Stimulated activated CD8-positive, alpha-beta memory T cell treated with anti-CD3 and anti-CD28 coated beads, Interleukin-2, amount 100 ng/mL, for 1 hour (primary cell): ENCODE results near the gene MAGI3.
"Not testable (repeated sequence)": the region's sequence is repeated elsewhere in the genome, so short reads cannot be mapped to it uniquely, and the experiment has no call there.

Experiments
- DNase-seq, 2 donors: peaks; one replicate each; pipeline ENCODE4 v3.0.0-alpha.2; 2020; ENCODE audit warnings: low read depth in 2 of 2

Gene MAGI3

DNA sequence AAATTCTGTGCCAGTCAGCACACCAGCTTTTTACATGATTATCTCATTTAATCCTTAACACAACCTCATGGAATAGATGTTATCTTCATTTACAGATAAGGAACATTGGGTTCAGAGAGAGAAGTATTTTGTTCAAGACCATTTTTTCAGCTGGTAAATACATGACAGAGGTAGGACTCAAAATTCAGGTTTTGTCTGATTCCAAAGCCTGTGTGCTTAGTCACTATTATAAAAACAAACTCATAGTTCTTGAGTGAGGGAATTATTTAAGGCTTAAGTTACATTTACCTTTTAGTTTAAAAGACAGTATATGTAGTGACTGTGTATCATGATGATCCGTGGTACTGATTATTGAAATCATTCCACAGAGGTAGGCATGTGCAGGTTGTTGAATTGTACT lies 125.2 kb downstream of the MAGI3 start:
- no peak for DNase-seq

DNA sequence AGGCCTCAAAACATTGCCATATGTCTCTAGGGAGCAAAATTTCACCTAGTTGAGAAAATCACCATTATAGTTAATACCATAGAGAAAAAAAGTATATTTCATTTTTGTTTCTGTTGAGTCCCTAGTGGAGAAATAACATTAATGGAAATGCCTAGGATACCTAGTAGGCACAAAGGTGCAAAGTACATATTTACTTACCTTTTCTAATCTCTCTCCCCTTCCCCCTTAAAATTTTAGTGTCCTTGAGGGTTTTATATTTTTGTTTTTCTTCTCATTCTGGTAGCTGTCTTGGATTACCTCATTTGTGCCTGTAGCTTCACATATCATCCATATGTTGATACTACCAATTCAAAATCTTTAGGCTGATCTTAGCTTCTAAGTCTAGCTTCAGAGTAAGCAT lies 127.0 kb downstream of the MAGI3 start:
- DNase-seq: no peak

DNA sequence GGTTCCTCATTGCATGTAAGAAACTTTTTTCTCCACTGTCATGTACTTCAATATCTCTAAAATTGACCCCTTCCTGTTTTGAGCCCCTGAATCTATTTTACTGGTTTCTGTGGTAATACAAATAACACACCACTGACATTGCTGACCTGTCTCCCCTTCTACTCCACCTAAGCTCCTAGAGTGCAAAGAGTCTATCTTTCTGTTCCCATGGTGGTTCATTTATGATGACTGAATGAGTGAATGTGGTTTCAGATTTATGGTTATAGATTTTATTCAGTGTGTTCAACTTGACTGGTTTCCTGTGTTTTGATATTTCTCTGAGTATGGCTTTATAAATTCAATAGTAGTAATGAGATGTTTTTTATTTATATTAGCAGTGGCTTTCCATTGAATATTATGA lies 127.7 kb downstream of the MAGI3 start:
- DNase-seq: no peak

DNA sequence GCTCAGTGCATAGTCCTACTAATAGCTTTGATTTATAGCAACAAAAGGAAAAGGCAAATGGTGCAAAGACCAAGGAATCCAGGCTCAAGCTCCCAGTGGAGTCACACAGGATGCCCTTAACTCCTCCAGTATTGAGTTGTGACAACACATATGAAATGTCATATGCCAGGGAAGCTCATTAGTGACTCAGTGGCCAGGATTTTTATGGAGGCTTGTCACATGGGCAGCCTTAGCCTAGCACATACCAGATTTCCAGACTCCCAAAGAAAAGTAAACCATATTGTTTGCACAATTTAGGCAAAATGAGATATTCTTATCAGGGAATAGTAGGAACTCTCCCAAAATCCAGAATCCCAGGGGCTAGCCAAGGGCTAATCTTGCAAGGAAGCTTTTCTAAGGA lies 129.2 kb downstream of the MAGI3 start:
- DNase-seq: no peak

DNA sequence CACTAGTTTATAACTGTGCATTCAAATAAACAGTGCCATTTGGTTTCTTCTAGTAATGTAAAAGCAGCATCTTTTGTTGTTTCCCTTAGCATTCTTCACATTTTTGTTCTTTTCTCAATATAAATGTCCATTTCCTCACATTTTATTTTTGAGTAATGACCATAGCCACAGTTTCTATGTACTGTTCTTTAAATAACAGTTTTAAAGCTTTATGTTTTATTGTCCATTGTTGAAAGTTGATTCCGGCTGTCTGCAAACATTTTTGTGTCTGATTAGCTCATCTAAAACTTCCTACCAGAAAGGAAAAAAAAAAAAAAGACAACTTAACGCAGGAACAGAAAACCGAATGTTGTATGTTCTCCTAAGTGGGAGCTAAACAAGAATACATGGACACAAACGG lies 139.7 kb downstream of the MAGI3 start:
- no peak for DNase-seq

DNA sequence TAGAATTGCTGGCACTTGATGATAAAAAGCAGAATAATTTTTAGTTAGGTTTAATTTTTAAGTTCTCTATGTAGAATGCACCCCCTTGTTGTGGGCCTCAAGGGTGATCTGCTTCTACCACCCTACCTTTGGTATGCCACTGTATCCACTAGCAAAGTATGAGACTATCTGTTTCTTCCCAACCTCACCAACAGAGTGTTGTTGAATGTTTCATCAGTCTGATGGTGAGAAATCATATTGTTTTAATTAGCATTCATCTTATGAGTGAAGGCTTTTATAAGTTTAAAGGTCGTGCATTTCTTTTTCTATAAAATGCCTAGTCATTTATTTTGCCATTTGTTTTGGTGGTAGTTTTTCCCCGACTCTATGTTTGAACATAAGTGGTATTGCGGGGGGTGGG lies 141.0 kb downstream of the MAGI3 start:
- DNase-seq: no peak

DNA sequence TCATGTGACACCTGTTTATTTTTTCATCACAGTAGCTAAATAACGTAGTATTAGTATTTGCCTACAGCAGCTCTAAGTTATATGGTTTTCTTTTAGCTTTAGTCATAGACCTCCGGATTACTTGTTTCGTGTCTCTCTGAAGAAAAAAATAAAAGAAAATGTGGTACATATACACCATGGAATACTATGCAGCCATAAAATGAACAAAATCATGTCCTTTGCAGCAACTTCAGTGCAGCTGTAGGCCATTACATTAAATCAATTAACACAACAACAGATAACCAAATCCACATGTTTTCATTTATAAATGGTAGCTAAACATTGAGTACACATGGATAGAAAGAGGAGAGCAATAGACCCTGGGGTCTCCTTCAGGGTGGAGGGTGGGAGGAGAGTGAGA lies 142.7 kb downstream of the MAGI3 start:
- no peak for DNase-seq

DNA sequence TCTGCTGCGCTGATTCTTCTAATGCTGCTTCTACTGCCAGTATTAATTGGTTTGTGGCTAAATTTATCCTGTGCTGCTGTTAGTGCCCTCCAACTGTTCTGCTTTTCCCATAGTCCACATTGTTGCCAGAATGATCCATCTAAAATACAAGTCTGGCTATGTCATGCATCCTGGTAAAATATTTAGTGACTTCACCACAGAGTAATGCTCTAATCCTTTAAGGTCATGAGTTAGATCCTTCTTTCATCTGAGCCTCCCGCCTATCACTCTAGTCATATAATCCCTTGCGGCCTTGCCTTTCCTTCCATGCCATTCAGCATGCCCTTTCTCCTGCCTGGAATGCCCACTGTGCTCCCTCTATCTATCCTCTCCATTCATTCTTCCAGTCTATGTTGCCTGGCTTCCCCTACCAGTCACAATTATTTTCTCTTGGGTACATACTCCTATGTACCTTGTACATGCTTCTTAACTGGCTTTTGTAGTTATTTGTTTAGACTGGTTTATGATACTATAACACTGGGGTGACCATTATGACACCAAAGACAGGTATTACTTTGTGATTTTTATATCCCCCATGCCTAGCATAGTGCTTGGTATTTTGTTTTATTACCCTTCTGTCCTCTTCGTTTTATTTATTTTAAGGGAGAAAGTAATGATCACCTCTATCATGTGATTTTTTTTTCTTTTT lies 144.0 kb downstream of the MAGI3 start:
- no peak for DNase-seq

DNA sequence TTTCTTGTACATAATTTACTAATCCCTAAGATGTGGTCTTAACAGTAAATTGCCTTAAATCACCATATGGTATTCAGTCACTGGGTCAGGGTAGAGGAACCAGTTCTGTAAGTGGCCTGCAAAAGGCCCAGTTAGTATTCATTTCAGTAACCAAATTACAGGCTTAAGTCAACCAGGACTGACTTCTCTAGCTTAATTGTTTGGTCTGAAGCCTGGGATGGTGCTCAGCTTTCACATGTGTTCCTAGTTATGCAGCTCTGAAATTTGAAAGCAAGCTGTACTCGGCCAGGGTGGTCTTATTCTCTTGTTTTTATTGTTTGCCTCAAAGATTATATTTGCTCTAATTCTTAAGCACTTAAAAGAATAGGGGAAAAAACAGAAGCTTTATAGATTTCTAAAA lies 144.6 kb downstream of the MAGI3 start:
- no peak for DNase-seq

DNA sequence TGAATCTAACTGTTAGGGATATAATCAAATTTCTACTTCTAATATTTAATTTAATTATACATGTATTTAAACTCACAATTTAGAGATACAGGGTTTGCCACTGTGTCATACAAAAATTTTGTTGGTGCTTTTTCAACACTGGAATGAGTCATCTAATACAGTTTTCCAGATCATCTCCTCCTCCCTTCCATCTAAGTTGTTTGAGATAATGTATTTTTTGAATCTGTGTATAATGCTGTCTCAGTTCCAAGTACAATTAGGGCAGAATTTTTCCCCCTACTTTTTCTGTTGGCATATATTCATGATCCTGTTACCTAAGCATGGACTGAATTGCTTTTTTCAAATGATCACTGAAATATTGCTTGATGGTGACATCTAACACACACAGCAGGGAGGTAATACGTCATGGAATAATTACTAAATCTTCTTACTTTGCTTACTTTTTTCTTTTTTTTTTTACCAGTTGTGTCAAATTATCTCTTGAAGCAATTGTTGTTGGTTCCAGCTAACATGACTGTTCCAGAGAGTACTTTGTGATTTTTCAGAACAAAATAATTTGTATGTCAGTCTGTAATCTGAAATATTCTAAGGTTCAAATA lies 146.0 kb downstream of the MAGI3 start:
- DNase-seq: no peak

DNA sequence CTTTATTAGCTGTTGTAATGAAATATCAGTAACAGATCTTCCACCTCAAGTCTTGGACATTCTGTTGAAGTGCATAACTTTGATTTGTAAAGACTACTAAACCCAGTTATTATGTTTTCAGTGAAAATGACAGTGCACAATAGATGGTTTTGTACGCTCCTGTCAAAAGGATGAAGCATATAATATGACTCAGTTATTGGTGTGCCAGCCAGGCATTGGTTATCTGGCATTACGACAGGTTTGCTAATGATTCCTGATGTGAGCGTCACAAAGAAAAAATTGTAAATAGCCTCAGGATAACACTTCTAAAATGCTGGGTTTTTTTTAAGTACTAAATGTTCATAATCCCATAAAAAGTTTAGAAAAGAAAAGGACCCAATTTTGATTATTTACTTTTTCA lies 147.9 kb downstream of the MAGI3 start:
- no peak for DNase-seq

DNA sequence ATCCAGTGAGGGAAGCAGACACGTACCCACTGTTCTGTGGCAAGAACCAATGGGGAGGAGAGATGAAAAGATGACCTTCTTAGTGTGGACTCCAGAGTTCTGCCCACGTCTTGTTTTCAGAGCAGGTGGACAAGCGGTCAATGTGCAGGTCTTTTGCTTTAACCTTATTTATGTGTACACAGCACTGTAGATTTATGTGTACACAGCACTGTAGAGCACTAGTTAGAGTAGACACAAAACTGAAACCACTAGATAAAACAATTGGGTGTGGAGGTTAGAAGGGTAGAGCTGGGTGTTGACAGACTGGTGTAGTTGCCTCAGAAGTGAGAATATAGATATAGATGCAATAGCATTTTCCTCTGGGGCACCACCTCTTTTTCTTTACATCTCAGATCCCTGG lies 150.0 kb downstream of the MAGI3 start:
- no peak for DNase-seq

DNA sequence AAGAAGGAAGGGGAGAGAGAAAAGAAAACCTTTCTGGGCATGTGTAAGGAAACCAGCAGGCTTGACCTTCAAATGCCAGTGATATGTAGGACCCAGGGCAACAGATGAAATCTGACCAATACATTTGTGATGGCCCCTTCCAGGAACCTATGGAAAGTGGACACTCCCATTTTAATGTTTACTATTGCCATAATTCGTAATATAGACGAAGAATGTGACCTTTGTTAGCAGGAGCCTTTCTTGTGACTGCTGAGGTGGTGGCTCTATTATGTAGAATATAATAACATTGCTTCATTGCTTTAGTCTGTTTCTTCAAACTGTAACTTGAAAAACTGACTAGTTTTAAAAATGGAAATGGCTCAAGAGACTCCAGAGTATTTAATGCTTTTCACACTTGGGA lies 150.8 kb downstream of the MAGI3 start:
- no peak for DNase-seq

DNA sequence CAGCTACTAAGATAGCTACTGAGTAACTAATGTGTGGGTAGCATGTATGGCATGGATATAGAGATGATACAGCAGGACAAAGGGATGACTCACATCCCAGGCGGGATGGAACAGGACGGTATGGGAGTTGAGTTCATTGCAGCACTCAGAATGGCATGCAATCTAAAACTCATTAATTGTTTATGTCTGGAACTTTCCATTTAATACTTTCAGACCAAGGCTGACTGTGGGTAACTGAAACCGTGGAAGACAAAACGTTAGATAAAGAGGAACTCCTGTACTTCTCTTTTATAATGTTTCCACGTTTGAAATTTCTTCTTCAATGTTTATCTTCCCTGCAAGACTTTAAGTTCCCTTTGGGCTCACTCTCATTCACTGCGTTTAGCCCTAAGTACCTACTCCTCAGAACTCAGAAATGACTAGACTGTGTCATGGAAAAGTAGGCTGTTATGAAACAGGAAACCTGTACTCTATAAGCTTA lies 151.9 kb downstream of the MAGI3 start:
- no peak for DNase-seq

DNA sequence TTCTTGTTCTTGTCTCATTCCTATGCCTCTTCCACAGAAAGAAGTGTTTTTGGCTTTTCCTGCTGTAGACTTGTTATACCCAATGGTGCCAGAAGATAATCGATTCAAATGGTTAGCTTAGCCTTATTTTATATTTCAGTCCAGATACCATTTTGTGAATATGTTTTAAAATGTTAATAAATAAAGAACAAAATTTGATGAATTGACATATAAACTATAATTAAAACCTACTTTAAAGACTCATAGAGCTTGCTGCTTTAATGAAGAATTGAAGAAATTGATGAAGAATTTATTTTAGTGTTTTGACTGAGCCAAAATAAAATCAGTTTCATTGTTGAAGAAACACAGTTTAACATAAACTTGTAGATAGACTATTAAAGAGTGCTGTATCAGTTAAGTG lies 152.8 kb downstream of the MAGI3 start:
- DNase-seq: no peak

DNA sequence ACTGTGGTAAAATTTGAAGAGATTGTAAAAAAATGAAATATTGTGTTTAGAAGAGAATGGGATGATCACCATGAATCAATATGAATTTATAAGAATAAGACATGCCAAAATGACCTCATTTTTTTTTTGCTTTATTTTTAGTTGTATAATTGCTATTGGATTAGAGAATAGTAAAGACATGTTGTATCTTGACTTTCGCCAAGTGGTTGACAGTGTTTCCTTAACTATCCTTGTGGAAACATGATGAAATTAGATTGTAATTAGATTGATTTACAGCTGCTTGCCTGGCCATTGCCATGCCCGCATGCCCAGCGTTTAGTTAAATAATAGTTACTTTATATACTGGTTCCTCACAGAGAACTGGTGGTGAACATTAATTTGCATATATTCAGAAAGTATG lies 154.9 kb downstream of the MAGI3 start:
- no peak for DNase-seq

DNA sequence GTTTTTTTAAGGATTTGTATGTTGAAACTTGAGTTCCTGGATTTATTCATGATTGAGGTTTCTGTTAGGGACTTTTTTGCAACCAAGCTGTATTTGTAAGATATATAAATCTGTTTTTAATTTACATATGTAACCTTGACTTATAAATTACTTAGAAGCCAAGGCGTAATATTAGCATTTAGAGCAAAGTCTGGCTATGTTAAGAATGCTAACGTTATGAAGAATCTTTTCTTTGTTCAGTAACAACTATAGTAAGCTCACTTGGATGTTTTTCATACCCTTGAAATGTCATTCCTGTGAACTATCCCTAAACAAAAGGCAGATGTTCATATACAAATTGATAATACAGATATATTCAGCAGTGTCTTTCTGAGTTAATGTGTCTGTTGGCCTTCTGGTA lies 155.3 kb downstream of the MAGI3 start:
- no peak for DNase-seq

DNA sequence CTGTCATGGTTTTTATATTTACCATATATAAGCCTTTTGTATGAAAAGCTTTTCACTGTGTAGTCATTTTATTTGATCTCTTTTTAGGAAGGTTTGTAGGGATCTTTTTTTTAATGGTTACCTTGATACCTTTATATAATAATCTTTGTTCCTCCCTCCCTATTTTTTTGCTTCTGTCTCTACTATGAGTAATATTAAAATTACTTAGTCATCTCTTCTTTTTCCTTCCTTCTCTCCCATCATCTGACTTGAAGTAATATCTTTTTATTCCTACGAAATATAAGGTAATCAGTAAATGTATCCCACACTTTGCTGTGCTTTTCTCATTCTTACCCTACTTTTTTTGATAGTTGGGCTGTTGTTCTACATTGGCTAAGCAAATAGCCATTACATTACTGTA lies 161.4 kb downstream of the MAGI3 start:
- DNase-seq: no peak

DNA sequence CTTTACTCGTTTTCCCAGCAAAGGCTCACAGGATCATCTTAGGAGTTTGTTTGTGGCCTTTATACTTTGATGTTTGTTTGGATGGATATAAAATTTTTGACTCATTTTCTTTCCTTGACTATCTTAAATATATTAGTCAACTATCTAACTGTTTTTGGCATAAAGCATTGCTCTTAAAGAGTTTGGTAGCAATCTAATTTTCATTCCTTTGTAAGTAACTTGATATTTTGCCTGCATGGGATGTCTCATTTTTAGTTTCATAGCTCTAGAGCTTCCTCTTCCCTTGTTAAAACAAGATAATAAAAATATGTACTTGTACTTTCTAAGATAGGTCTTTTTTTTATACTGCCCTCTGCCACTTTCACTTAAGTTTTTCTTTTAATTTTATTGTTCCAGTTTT lies 161.9 kb downstream of the MAGI3 start:
- DNase-seq: no peak

DNA sequence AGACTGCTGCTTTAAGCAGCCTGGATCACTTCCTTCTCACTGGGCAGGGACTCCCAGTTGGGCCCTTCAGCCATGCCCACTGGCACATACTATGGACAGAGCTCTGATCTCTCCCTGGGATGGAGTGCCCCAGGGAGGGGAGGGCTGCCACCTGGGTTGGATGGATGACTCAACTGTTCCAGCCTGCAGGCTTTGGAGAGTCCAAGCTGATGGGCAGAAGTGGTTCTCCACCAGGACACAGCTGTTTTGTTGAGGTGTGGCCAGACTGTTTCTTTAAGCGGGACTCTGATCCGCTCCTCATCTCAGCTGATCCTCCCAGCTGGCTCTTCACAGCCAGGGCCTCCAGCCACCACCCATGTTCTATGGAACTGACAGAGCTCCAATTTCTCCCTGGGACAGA lies 166.9 kb downstream of the MAGI3 start:
- DNase-seq: no peak

DNA sequence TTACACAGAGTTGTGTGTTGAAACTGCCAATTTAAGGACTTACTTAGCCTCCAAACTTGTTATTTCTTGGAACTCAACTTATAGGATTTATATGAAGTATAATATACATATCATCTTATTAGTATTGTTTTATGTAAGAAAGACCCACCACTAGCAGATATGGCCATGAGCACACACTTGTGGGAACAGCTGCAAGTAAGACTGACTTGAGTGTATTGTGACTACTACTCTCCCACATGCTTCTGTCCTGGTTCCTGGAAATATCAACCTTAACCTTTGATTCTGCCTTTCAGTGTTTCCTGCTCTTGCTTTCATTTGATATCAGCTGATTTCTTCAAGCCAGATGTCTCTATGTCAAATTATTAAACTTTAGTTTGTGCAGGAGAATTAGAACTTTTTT lies 175.3 kb downstream of the MAGI3 start:
- no peak for DNase-seq

DNA sequence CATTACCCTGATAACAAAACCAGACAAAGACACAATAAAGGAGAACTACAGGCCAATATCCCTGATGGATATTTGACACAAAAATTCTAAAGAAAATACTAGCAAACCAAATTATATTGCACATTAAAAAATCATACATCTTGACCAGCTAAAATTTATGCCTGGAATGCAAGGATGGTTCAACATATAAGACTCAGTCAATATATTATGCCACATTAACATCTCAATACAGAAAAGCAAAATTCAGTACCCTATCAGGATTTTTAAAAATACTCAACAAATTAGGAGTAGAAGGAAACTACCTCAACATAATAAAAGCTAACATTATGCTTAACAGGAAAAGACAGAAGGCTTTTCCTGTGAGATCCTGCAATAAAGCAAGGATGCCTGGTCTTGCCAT lies 177.1 kb downstream of the MAGI3 start:
- no peak for DNase-seq

DNA sequence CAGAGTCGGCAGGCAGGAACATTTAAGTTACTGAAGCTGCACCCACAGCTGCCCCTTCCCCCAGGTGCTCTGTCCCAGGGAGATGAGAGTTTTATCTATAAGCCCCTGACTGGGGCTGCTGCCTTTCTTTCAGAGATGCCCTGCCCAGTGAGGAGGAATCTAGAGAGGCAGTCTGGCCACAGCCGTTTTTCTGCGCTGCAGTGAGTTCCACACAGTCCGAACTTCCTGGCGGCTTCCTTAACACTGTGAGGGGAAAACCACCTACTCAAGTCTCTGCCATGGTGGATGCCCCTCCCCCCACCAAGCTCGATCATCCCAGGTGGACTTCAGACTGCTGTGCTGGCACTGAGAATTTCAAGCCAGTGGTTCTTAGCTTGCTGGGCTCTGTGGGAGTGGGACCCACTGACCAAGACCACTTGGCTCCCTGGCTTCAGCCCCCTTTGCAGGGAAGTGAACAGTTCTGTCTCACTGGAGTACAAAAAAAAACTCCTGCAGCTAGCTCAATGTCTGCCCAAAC lies 185.5 kb downstream of the MAGI3 start:
- DNase-seq: not testable (repeated sequence)

DNA sequence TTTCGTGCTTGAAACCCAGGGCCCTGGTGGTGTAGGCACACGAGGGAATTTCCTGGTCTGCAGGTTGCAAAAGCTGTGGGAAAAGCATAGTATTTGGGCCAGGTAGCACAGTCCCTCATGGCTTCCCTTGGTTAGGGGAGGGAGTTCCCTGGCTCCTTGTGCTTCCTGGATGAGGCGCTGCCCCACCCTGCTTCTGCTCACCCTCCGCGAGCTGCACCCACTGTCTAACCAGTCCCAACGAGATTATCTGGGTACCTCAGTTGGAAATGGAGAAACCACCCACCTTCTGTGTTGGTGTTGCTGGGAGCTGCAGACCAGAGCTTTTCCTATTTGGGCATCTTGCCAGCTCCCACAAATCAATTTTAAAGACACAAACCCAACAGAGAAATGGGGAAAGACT lies 186.0 kb downstream of the MAGI3 start:
- no peak for DNase-seq
